Occipital lobe (tissue), 2 donors: ENCODE results near the gene ASIC1. TPM values are rescaled to one million over a fixed set of nuclear protein-coding genes. Genes with fewer than 3 reads are reported as not detected.

Experiments
- DNase-seq: peaks from one replicate; lab custom pipeline; 2025; lab: John Stamatoyannopoulos, UW
- total RNA-seq: library from RNA; depleted of rRNA; stranded (reverse); fragments of >200 nt; gene quantifications from one replicate; pipeline ENCODE4 v1.2.3, GENCODE V29; 2014

ASIC1 gene
- total RNA-seq, 1 donor from 2014 or later = 16.2 TPM

DNA sequence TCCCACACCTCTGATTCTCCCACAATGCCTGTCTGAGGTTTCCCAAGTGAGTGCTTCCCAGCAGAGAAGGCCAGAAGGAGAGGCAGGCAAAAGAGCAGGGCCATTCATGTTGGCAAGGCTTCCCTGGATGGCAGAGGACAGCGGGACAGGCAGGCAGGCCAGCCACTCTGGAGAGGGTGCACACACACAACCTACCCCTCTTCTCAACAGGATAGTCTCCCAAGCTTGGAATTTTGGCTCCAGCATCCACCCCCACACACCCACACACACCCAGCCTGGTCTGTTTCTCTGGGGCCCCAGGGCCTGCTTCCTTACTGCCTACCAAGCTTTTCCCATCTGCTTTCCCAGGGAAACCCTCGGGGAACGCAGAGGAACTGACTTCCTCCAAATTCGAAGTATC is 16.7 kb upstream of the ASIC1 start:
- no peak for DNase-seq

- DNase-seq = no peak
These were observed 16.1 kb upstream of the ASIC1 start for GRCh38 chr12:50041062-50041860.

- DNase-seq = no peak
These were observed 15.4 kb upstream of the ASIC1 start for GRCh38 chr12:50041962-50042361.

GRCh38 chr12:50042693-50043092 is 14.7 kb upstream of the ASIC1 start:
- DNase-seq = no peak

- DNase-seq = no peak
These were observed 14.1 kb upstream of the ASIC1 start for GRCh38 chr12:50043308-50043707.

GRCh38 chr12:50043854-50044253 is 13.5 kb upstream of the ASIC1 start:
- no peak for DNase-seq

DNA sequence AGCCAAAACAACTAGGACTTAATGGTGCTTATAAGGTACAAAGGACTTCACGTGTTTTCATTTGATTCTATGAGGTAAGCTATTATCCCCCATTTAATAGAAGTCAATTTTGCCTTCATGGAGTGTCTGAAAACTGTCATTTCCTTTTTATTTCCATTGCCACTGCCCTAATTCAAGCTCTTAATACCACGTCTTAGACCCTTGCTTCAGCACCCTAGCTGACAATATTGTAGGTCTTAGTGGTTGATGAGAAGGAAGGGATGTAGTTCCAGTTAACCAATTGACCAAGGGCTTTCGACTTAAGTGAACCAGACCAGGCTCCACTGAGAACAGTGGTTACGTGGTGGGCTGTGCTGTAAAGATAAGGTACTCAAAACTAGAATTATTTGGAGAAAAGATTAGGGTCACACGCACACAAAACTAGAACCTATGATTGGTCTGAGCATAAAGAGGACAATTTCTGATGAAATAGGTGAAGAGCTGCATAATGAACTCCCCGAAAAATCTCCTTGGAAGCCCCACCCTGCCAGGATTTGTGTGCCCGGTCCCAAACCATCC is 9.6 kb upstream of the ASIC1 start:
- no peak for DNase-seq

- no peak for DNase-seq
These were observed 7.9 kb upstream of the ASIC1 start for GRCh38 chr12:50049254-50050118.

GRCh38 chr12:50050119-50050385 is 7.3 kb upstream of the ASIC1 start:
- DNase-seq = no peak

- DNase-seq = no peak
These were observed 6.8 kb upstream of the ASIC1 start for GRCh38 chr12:50050410-50051098.

DNA sequence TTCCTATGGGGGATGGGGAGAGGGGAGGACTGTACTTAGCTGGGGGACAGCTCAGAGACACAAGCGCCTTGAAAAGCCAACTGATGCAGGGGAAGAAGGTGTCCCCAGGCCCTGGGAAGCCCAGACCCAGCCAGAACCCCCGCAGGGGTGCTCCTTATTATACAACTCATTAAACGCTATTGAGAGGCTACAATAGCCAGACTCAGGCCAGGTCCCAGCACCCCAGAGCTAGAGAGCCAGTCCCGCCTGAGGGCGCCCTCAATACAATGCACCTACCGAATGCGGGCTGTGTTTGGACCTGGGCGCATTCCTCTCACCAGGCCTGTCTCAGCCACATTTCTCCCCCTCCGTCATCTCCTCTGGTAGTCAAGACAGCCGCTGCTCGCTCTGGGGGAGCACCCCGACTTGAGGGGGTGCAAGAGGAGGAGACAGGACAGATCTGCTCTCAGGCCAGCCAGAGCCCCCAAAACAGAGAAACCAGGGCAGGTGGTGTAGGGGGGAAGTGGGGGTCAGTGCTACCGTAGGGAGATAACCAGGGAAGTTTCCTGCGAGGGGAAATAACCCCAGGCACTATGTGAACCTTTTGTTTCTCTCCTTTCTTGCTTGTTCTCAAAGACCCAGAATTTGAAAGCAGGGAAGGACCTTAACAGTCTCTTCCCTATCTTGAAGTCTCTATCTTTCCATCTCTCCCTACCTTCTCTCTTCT is 6.1 kb upstream of the ASIC1 start:
- DNase-seq = no peak

- no peak for DNase-seq
These were observed 4.9 kb upstream of the ASIC1 start for GRCh38 chr12:50052544-50052943.

DNA sequence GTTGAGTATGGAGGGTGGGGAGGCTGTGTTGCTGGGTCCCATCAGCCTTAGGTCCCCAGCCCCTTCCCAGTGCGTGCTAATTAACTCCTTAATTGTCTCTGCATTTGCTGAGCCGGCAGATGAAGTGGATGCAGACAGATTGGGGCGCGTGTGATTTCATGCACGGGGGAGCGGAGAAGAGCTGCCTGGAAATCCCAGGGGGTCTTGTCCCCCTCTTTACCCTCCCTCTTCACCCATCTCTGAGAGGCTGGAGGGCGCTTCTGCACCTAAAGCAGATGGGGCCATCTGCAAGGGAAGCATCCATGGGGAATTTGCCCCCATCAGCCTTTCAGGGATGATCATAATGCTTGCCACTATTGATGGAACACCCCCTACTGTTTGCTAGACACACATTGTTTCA is 4.4 kb upstream of the ASIC1 start:
- DNase-seq = no peak

GRCh38 chr12:50053583-50053982 is 3.8 kb upstream of the ASIC1 start:
- DNase-seq = no peak

DNA sequence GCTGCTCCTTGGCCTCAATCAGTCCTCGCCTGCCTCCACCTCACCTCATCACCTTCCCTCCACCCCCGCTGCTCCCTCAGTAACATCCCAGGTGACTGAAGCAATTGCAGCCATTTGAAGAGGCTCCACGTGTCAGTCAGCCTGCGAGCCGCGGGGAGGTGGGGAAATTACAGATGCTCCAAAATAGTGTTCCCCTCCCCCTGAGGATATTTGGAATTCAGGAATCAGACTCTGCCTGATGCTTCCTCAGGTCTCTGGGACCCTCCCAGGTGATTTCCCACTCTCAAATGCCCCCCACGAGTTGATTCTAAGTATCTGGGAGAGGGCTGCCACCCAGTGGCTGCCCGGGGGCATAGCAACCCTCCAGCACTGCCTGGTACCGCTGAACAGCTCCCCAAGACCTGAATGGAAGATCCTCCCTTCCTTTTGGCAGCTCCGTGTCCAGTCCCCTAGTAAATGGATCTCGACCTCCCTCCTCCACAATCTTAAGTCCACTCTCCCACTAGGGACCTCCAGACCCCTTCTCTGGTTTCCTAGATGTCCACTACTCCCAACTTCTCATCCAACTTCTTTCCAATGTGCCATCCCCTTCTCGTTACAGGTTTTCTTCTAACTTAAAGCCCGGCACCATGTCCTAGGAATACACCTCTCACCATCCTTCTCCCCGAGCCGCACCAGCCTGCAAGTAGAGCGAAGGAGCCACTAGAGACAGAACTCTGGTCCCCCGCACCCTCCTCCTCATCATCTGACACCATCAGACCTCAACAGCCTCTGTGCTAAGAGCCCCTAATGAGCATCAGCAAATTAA is 1.4 kb upstream of the ASIC1 start:
- DNase-seq = peak; percentile 34

DNA sequence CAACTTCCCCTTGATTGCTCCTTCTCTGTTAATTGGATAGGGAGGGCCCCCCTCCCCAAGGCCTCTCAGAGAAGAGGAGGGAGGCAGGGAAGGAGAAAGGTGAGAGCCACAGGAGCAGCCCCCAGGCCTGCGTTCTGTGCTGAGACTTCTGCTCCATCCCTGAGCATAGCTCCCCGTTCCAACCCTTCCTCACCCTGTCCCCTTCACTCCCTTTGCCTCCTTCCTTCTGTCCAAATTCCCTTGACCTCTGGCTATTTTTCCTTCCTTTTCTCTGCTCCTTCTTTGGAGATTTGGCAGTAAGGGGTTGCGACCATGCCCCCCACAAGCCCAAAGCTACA is 788 bp upstream of the ASIC1 start:
- no peak for DNase-seq

GRCh38 chr12:50057896-50058670 is 687 bp downstream of the ASIC1 start:
- DNase-seq = no peak

DNA sequence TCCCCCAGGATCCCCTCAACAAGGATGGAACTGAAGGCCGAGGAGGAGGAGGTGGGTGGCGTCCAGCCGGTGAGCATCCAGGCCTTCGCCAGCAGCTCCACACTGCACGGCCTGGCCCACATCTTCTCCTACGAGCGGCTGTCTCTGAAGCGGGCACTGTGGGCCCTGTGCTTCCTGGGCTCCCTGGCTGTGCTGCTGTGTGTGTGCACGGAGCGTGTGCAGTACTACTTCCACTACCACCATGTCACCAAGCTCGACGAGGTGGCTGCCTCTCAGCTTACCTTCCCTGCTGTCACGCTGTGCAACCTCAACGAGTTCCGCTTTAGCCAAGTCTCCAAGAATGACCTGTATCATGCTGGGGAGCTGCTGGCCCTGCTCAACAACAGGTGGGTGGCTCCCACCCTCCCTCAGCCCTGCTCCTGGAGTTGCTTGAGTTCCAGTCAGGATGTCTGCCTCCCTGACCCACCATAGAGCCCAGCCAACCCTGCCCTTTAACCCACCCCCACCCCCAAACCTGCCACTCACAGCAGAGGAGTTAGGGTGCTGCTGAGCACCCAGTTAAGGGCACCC is 1.4 kb downstream of the ASIC1 start:
- DNase-seq = no peak

DNA sequence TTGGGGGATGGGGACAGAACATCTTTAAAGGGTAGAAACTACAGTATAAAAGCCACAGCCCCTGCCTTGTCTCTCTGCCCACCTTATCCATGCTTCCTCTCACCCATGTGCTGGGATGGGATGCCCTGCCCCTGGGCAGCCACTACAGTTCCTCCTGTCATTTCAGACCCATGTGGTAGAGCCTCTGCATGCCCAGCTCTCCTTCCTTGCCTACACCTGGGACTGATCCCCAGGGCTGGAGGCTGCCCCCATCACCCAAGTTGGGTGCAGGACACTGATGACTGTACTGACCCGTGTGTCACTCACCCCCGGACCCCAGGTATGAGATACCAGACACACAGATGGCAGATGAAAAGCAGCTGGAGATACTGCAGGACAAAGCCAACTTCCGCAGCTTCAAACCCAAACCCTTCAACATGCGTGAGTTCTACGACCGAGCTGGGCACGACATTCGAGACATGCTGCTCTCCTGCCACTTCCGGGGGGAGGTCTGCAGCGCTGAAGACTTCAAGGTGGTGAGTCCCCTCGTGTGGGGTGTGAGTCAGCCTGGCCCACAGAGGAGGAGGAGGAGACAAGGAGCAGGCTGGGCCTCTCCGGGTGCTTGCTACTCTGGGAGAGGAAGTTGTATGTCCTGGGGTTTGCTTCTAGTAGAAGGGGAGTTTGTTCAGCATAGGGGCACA is 2.2 kb downstream of the ASIC1 start:
- DNase-seq = no peak
